NB4 (cell line): ENCODE measurements around the gene SH3RF2.

ENCODE experiments used
- DNase-seq: peaks from one replicate; pipeline ENCODE4 v3.0.0; 2010; ENCODE audit warnings: low read depth
- H3K4me3 ChIP-seq: one replicate; pipeline ENCODE4 v1.5.1; 2011; ENCODE audit warnings: mild to moderate bottlenecking, low read depth, low read length, moderate library complexity
- CTCF ChIP-seq: IDR thresholded peaks from one replicate; pipeline ENCODE4 v1.5.1; 2012; ENCODE audit warnings: low read depth, low read length
- MAX ChIP-seq: IDR thresholded peaks from 2 replicates; pipeline ENCODE4 v1.6.1; 2011; ENCODE audit warnings: low read depth, low read length
- MYC ChIP-seq: IDR thresholded peaks from 2 replicates; pipeline ENCODE4 v1.6.1; 2011; ENCODE audit warnings: low read depth, low read length
- POLR2A ChIP-seq: IDR thresholded peaks from 2 replicates; pipeline ENCODE4 v1.6.1; 2011; ENCODE audit warnings: mild to moderate bottlenecking; ENCODE audit not compliant: insufficient read length; ENCODE audit errors: extremely low read depth

SH3RF2 gene

GRCh38 chr5:146073239-146073900 is 137.0 kb downstream of the SH3RF2 start:
- H3K4me3 ChIP-seq = no peak overlapping the region
- TF ChIP-seq POLR2A = no peak
- DNase-seq = no peak

GRCh38 chr5:146076028-146076427 is 139.7 kb downstream of the SH3RF2 start:
- no peak for TF ChIP-seq MYC
- TF ChIP-seq POLR2A = no peak
- TF ChIP-seq CTCF = no peak
- TF ChIP-seq MAX = no peak
- H3K4me3 ChIP-seq = no peak overlapping the region
- DNase-seq = peak; percentile 42

GRCh38 chr5:146076455-146076854 is 140.1 kb downstream of the SH3RF2 start:
- peak; percentile 17 for DNase-seq
- H3K4me3 ChIP-seq = no peak overlapping the region
- no peak for TF ChIP-seq MAX
- no peak for TF ChIP-seq CTCF
- TF ChIP-seq MYC = no peak
- no peak for TF ChIP-seq POLR2A

GRCh38 chr5:146078566-146078965 is 142.2 kb downstream of the SH3RF2 start:
- no peak for DNase-seq
- no peak overlapping the region for H3K4me3 ChIP-seq
- TF ChIP-seq MAX = no peak
- no peak for TF ChIP-seq CTCF
- TF ChIP-seq POLR2A = no peak
- no peak for TF ChIP-seq MYC

GRCh38 chr5:146079695-146080373 is 143.5 kb downstream of the SH3RF2 start:
- peak; percentile 66 for DNase-seq
- TF ChIP-seq POLR2A (no peak), CTCF (no peak), MYC (peak; percentile 51), MAX (peak; percentile 76)
- H3K4me3 ChIP-seq = no peak overlapping the region

- TF ChIP-seq CTCF (no peak), MYC (no peak), POLR2A (no peak), MAX (no peak)
- H3K4me3 ChIP-seq = no peak overlapping the region
- DNase-seq = no peak
These were observed 145.2 kb downstream of the SH3RF2 start for GRCh38 chr5:146081556-146081955.
